Cardiac fibroblast (primary cell): Measurements from ENCODE around the gene KCNQ1.

ENCODE experiments used
- DNase-seq, 2 donors: peaks; one replicate each; pipeline versions ENCODE4 v3.0.0 to v3.0.0-alpha.2; 2010; ENCODE audit warnings: low read depth in 2 of 2
- H3K4me3 ChIP-seq, 2 donors: replicated peaks in 1 of 2; 1 replicate in 1 of 2; 2 replicates in 1 of 2; pipeline ENCODE4 v1.5.1; 2011; ENCODE audit warnings: low read depth in 2 of 2, low read length in 2 of 2, mild to moderate bottlenecking in 2 of 2, moderate library complexity in 1 of 2
- CTCF ChIP-seq: IDR thresholded peaks from one replicate; pipeline ENCODE4 v1.5.1; 2011; ENCODE audit warnings: low read depth, mild to moderate bottlenecking, low read length, inconsistent platforms

Gene KCNQ1

GRCh38 chr11:2799881-2800654, 355.3 kb downstream of the KCNQ1 start:
- TF ChIP-seq CTCF = no peak
- peak in 1 of 2 donors; percentile 13 for DNase-seq
- no peak overlapping the region for H3K4me3 ChIP-seq

GRCh38 chr11:2800655-2801531, 356.1 kb downstream of the KCNQ1 start:
- DNase-seq = no peak
- H3K4me3 ChIP-seq = no peak overlapping the region
- no peak for TF ChIP-seq CTCF

GRCh38 chr11:2801711-2802388, 357.0 kb downstream of the KCNQ1 start:
- TF ChIP-seq CTCF = no peak
- no peak for DNase-seq
- H3K4me3 ChIP-seq = no peak overlapping the region

- no peak overlapping the region for H3K4me3 ChIP-seq
- DNase-seq = no peak
- no peak for TF ChIP-seq CTCF
These were observed 357.8 kb downstream of the KCNQ1 start for GRCh38 chr11:2802389-2803185.

- no peak overlapping the region for H3K4me3 ChIP-seq
- TF ChIP-seq CTCF = no peak
- no peak for DNase-seq
These were observed 358.6 kb downstream of the KCNQ1 start for GRCh38 chr11:2803186-2804091.
